ENCODE measurements around the gene HOXA10.

- TF ChIP-seq CTCF (IDR thresholded peaks at IDR 0.05; ENCODE audit: low read depth, low read length) (no peak), EZH2phosphoT487 (IDR thresholded peaks at IDR 0.05; ENCODE audit: low read depth) (no peak)
Measured at GRCh38 chr7:27184337-27185012, 10.4 kb upstream of the HOXA10 start.
